WERI-Rb-1 (cell line): Measurements from ENCODE around the gene DUOX1.
A peak's percentile ranks its signal among the peaks of the same experiment; 100 is the strongest.

Experiments used
- DNase-seq: peaks from one replicate; pipeline ENCODE4 v3.0.0-alpha.2; 2020
- H3K27ac ChIP-seq: fragments of 250-450 bp; sonication (Bioruptor Pico); 2 replicates; pipeline ENCODE4 v1.5.1; 2020; ENCODE audit warnings: mild to moderate bottlenecking, moderate library complexity
- H3K27me3 ChIP-seq: fragments of 250-450 bp; sonication (Bioruptor Pico); 2 replicates; pipeline ENCODE4 v1.5.1; 2021; ENCODE audit warnings: mild to moderate bottlenecking, low read depth, moderate library complexity; ENCODE audit not compliant: insufficient read depth, severe bottlenecking
- H3K36me3 ChIP-seq: fragments of 250-450 bp; sonication (Bioruptor Pico); 2 replicates; pipeline ENCODE4 v1.5.1; 2020; ENCODE audit warnings: mild to moderate bottlenecking, moderate library complexity
- H3K4me3 ChIP-seq: 2 replicates; pipeline ENCODE4 v1.5.1; 2011; ENCODE audit warnings: low read depth, mild to moderate bottlenecking, control low read depth, low read length
- H3K9me3 ChIP-seq: fragments of 250-450 bp; sonication (Bioruptor Pico); 2 replicates; pipeline ENCODE4 v1.5.1; 2021; ENCODE audit warnings: mild to moderate bottlenecking, moderate library complexity; ENCODE audit not compliant: severe bottlenecking
- TF ChIP-seq, protein P1 (sequence below): IDR thresholded peaks from 2 replicates; pipeline ENCODE4 v1.5.1; 2011; ENCODE audit warnings: low read depth, mild to moderate bottlenecking, control low read depth, inconsistent platforms, low read length

DUOX1 gene

DNA sequence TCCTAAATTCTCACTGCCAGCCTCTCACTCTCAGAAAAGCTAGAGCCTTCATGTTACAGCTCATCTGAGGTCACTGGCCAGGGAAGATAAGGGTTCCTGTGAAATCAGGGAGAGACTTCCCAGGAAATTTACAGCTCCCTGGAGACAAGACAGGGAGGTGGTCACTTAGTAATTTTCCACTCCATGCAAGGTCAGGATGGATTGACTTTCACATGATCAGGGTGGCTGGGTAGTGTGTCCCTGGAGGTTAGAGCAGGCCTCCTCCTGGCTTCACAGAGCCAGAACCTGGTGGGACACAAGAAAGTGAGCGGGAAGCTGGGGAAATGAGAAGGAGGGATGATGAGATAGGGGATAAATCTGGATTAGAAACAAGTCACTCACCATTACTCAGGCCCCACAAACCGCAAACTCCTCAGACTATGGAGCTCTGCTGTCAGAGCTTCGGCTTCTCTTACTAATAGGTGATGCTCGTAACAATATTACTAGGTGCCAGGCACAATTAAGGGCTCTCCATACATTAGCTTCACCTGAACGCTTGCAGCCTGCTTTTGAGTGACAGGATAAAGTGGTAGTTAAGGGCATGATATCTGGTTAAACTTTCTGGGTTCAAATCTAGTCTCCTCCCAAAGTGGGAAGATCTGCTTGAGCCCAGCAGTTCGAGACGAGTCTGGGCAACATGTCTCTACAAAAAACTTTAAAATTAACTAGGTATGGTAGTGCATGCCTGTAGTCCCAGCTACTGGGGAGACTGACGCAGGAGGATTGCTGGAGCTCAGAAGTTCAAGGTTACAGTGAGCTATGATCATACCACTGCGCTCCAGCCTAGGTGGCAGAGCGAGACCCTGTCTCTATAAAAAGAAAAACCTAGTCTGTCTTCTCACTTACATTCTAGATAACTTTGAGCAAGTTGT lies 40.7 kb upstream of the DUOX1 start:
- Histone ChIP-seq H3K9me3 (no peaks in the 10 kb centered on the region), H3K36me3 (no peaks in the 10 kb centered on the region), H3K27me3 (no peaks in the 10 kb centered on the region), H3K27ac (no peak overlapping the region), H3K4me3 (no peak overlapping the region)
- DNase-seq = peak; percentile 39
- TF ChIP-seq, protein P1, sequence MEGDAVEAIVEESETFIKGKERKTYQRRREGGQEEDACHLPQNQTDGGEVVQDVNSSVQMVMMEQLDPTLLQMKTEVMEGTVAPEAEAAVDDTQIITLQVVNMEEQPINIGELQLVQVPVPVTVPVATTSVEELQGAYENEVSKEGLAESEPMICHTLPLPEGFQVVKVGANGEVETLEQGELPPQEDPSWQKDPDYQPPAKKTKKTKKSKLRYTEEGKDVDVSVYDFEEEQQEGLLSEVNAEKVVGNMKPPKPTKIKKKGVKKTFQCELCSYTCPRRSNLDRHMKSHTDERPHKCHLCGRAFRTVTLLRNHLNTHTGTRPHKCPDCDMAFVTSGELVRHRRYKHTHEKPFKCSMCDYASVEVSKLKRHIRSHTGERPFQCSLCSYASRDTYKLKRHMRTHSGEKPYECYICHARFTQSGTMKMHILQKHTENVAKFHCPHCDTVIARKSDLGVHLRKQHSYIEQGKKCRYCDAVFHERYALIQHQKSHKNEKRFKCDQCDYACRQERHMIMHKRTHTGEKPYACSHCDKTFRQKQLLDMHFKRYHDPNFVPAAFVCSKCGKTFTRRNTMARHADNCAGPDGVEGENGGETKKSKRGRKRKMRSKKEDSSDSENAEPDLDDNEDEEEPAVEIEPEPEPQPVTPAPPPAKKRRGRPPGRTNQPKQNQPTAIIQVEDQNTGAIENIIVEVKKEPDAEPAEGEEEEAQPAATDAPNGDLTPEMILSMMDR = no peak

DNA sequence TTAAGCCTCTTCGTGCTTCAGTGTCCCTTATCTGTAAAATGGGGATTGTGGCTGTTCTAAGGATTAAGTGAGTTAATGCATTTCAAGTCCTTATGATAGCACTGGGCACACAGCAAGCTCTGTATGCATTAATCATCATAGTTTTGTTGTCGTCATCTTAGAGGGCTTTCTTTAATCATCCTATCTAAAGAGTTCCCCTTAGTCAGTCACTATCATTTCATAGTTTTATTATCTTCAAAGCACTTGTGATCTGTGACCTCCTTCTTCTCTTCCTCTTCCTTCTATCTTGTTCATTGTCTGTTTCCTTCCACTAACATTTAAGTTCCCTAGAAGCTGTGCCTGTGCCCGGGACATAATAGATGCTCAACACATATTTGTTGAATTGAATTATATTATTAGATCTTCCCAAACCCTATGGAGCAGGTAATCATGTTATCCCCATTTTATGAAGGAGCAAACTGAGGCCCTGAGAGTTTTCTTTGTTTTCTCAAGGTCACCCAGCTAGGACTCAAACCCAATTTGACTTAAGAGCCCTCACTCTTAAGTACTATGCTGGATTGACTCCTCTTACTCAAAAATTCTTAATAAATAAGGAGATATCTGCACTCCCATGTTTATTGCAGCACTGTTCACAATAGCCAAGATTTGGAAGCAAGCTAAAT lies 40.0 kb upstream of the DUOX1 start:
- Histone ChIP-seq H3K27me3 (no peaks in the 10 kb centered on the region), H3K4me3 (no peak overlapping the region), H3K9me3 (no peaks in the 10 kb centered on the region), H3K27ac (no peak overlapping the region), H3K36me3 (no peaks in the 10 kb centered on the region)
- no peak for DNase-seq
- TF ChIP-seq, protein P1 = no peak

DNA sequence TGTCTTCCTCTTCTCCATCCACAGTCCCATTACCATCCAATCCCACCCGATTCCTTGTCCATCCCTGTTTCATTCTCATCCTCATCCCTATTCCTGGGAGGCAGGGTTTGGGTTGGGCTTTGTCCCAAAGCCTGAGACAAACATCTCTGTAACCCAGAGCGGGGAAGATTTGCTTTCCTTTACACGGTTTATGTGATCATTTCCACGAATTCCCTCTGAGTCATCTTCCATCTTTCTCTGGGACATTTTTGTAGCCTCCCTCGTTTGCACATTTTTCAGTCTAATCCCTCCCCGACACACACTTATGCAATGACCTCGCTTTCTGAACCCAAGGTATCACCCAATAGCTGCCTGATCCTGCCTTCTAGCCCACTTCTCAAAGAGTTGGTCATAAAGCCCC lies 38.6 kb upstream of the DUOX1 start:
- TF ChIP-seq, protein P1 = no peak
- Histone ChIP-seq H3K36me3 (no peaks in the 10 kb centered on the region), H3K4me3 (no peak overlapping the region), H3K9me3 (no peaks in the 10 kb centered on the region), H3K27ac (no peak overlapping the region), H3K27me3 (no peaks in the 10 kb centered on the region)
- no peak for DNase-seq

DNA sequence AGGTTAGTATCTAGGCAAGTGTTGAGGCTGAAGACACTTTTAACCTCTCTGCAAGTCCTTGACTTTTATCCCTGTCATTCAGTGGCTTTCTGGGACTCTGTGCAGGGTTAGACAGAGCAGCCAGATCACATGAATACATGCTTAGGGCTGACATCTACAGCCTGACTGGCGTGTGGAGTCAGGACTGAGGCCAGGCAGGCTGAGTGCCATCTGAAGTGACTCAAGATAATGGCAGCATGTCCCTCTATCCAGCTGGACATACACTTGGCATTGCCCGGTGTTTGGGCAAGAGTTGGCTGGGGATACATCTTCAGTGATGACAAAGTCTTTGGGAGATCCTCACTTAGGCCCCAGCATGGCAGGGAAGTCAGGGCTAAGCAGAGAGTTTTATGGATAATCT lies 38.2 kb upstream of the DUOX1 start:
- H3K27me3 ChIP-seq = no peaks in the 10 kb centered on the region
- TF ChIP-seq, protein P1 = no peak
- H3K36me3 ChIP-seq = no peaks in the 10 kb centered on the region
- no peak for DNase-seq
- H3K9me3 ChIP-seq = no peaks in the 10 kb centered on the region
- H3K4me3 ChIP-seq = no peak overlapping the region
- H3K27ac ChIP-seq = no peak overlapping the region

DNA sequence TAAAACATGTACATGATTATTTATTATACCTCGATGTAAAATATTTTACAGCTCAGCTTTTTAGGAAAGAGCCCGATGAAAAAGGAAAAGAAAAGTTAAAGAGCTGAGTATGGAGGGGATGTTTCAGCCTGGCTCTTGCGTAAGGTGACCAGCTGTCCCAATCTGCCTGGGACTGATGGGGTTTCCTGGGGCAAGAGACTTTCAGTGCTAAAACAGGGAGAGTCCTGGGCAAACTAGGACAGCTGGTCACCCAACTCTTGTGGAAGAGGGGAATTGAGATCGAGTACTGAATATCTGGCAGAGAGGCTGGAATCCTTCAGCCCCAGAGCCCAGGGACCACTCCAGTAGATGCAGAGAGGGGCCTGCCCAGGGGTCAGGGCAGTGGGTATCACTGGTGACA lies 36.8 kb upstream of the DUOX1 start:
- H3K4me3 ChIP-seq = no peak overlapping the region
- no peaks in the 10 kb centered on the region for H3K9me3 ChIP-seq
- no peaks in the 10 kb centered on the region for H3K36me3 ChIP-seq
- TF ChIP-seq, protein P1 = no peak
- no peak for DNase-seq
- H3K27me3 ChIP-seq = no peaks in the 10 kb centered on the region
- H3K27ac ChIP-seq = no peak overlapping the region
